ENCODE results near the gene RCAN1. TPM values are rescaled to one million over a fixed set of nuclear protein-coding genes. Genes with fewer than 3 reads are reported as not detected.

RCAN1 gene
- total RNA-seq, 1 donor from 2014 or later: 33.4 TPM

DNA sequence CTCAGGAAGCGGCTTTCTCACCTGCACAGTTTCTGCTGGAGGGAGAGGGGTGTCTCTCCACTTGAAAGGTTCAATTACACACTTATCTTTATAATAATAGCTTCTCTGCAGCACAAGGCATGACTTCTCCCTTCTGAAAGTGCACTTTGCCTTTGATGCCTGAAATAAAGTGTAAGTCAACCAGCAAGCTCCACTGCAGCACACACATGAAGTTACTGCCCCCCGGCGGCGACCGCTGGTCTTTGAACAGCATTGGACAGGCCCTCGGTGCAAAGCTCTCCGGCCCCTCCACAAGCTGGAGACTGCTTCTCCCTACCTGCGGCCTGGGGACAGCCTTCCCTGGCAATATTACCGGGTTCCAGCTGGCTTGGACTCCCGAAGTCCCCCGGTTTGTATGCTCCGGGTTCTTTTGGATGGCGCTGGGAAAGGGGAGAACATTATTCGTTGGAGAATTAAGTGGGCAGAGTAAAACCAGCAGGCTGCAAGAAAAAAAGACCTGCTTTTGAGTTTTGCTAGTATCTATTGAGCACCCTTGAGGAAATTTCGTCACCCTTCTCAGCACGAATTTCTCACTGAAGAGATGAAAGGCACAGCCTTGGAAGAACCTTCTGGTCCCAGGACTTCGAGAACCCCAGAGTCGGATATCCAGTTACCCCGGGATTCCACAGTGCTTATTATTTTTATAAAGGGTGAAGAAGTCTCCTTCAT, 11.8 kb downstream of the RCAN1 start:
- peak overlapping the region in 2 of 3 donors; percentile 24 to 40 for H3K9ac ChIP-seq (ENCODE audit: low read depth in 1 of 3, low read length in 3 of 3)
- H3K36me3 ChIP-seq (ENCODE audit: control insufficient read depth in 3 of 3, insufficient read depth in 3 of 3, low read length in 3 of 3): no peaks in the 10 kb centered on the region
- H3K9me3 ChIP-seq (ENCODE audit: control insufficient read depth in 3 of 3, low read length in 3 of 3): no peaks in the 10 kb centered on the region
- H3K4me1 ChIP-seq (ENCODE audit: control insufficient read depth in 3 of 3, insufficient read depth in 3 of 3, low read length in 3 of 3): no peaks in the 10 kb centered on the region
- no peak overlapping the region for H3K4me3 ChIP-seq (ENCODE audit: low read length in 3 of 3)
- H3K27ac ChIP-seq (ENCODE audit: low read depth, low read length): no peak overlapping the region
- H3K27me3 ChIP-seq (ENCODE audit: control insufficient read depth in 3 of 3, insufficient read depth in 3 of 3, low read length in 3 of 3): no peaks in the 10 kb centered on the region

DNA sequence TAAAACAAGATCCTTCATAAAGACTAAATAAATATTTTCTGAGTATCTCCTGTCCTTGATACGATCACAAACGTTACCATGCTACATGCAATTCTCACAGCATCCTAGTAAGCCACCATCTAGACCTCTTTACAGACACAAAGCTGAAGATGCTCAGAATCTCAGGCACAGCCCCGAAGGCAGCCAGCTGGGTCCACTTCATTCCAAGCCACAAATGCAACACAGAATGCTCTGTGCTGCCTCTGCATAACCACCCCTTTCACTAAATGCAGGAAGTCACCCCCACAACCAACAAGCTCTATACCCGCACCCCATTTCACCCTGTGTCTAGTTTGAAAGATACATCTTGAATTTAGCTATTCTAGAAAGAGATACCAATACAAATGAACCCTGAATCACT, 12.9 kb downstream of the RCAN1 start:
- no peak overlapping the region for H3K9ac ChIP-seq (ENCODE audit: low read depth in 1 of 3, low read length in 3 of 3)

DNA sequence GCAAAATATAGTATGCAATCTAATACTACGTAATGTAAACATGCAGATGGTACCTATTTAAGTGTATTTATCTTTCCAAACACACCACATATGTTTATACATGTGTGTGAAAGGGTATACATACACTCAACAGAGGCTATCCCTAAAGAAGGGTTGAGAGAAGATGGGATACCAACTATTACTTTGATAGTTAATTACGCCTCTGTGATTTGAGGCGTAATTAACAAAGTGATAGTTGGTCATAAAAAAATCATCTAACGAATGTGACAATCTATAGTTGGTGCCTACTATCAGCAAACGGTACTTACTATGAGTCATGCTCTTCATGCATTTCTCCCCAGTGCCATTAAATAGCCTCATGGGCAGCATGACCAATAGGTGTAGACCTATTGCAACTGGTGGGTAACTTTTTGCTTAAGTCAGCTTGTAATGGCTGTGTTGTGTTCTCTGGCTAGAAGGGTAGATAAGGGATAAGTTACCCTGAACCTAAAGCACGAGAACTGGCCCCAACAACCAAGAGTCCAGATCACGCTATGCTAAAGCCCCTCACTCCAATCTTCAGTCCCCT, 15.3 kb downstream of the RCAN1 start:
- Histone ChIP-seq H3K27me3 (ENCODE audit: control insufficient read depth in 3 of 3, insufficient read depth in 3 of 3, low read length in 3 of 3) (no peaks in the 10 kb centered on the region), H3K9me3 (ENCODE audit: control insufficient read depth in 3 of 3, low read length in 3 of 3) (no peaks in the 10 kb centered on the region), H3K4me1 (ENCODE audit: control insufficient read depth in 3 of 3, insufficient read depth in 3 of 3, low read length in 3 of 3) (peaks cover 3 to 4% (median 3%) of the 10 kb centered on the region in 3 donors), H3K36me3 (ENCODE audit: control insufficient read depth in 3 of 3, insufficient read depth in 3 of 3, low read length in 3 of 3) (peaks cover 0 to 2% (median 0%) of the 10 kb centered on the region in 3 donors), H3K27ac (ENCODE audit: low read depth, low read length) (no peak overlapping the region), H3K4me3 (ENCODE audit: low read length in 3 of 3) (no peak overlapping the region), H3K9ac (ENCODE audit: low read depth in 1 of 3, low read length in 3 of 3) (no peak overlapping the region)

More for the DNA sequence above, 12.9 kb downstream of the RCAN1 start:
- H3K4me1 ChIP-seq (ENCODE audit: control insufficient read depth in 3 of 3, insufficient read depth in 3 of 3, low read length in 3 of 3): no peaks in the 10 kb centered on the region
- no peaks in the 10 kb centered on the region for H3K9me3 ChIP-seq (ENCODE audit: control insufficient read depth in 3 of 3, low read length in 3 of 3)
- no peaks in the 10 kb centered on the region for H3K27me3 ChIP-seq (ENCODE audit: control insufficient read depth in 3 of 3, insufficient read depth in 3 of 3, low read length in 3 of 3)
- H3K36me3 ChIP-seq (ENCODE audit: control insufficient read depth in 3 of 3, insufficient read depth in 3 of 3, low read length in 3 of 3): peaks cover 0 to 2% (median 0%) of the 10 kb centered on the region in 3 donors
- H3K4me3 ChIP-seq (ENCODE audit: low read length in 3 of 3): no peak overlapping the region
- H3K27ac ChIP-seq (ENCODE audit: low read depth, low read length): no peak overlapping the region

DNA sequence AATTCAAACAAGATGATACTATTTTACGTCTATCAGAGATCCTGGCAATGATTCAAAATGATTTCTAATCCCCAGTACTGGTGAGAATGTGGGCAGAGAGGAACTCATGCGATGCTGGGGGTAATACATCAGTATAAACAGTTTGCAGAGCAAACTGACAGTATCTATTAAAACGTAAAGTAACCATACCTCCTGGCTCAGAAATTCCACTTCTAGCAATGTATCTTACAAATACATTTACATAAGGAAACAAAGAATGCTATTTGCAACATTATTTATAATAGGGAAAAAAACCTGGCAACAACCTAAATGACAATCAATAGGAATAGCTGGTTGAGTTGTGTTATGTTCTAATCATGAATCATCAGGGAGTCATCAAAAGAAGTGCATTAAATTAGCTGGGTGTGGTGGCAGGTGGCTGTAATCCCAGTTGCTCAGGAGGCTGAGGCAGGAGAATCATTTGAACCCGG, 15.9 kb downstream of the RCAN1 start:
- H3K27me3 ChIP-seq (ENCODE audit: control insufficient read depth in 3 of 3, insufficient read depth in 3 of 3, low read length in 3 of 3): no peaks in the 10 kb centered on the region
- H3K4me3 ChIP-seq (ENCODE audit: low read length in 3 of 3): no peak overlapping the region
- peaks cover 0 to 2% (median 0%) of the 10 kb centered on the region in 3 donors for H3K36me3 ChIP-seq (ENCODE audit: control insufficient read depth in 3 of 3, insufficient read depth in 3 of 3, low read length in 3 of 3)
- H3K9ac ChIP-seq (ENCODE audit: low read depth in 1 of 3, low read length in 3 of 3): no peak overlapping the region
- no peaks in the 10 kb centered on the region for H3K9me3 ChIP-seq (ENCODE audit: control insufficient read depth in 3 of 3, low read length in 3 of 3)
- H3K27ac ChIP-seq (ENCODE audit: low read depth, low read length): no peak overlapping the region
- H3K4me1 ChIP-seq (ENCODE audit: control insufficient read depth in 3 of 3, insufficient read depth in 3 of 3, low read length in 3 of 3): peaks cover 3 to 8% (median 4%) of the 10 kb centered on the region in 3 donors

DNA sequence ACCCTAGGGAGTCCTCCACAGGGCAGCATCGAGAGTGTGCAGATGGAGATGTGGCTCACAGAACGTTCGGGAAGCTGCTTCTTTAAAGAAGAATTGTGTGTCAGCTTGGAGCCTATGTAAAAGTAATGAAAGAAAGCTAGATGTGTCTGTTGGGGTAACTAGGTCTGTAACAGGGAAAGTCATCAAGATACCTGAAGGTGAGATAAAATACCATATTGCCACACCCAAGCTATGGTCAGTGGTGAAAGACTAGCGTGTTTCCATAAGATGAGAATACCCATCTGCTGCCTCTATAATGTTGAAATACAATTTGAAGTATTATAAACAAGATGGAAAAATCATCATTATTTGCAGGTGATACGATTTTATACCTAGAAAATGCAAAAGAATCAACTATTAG, 17.5 kb downstream of the RCAN1 start:
- H3K36me3 ChIP-seq (ENCODE audit: control insufficient read depth in 3 of 3, insufficient read depth in 3 of 3, low read length in 3 of 3): peaks cover 0 to 2% (median 0%) of the 10 kb centered on the region in 3 donors
- H3K27me3 ChIP-seq (ENCODE audit: control insufficient read depth in 3 of 3, insufficient read depth in 3 of 3, low read length in 3 of 3): no peaks in the 10 kb centered on the region
- no peak overlapping the region for H3K27ac ChIP-seq (ENCODE audit: low read depth, low read length)
- no peak overlapping the region for H3K4me3 ChIP-seq (ENCODE audit: low read length in 3 of 3)
- no peaks in the 10 kb centered on the region for H3K9me3 ChIP-seq (ENCODE audit: control insufficient read depth in 3 of 3, low read length in 3 of 3)
- H3K9ac ChIP-seq (ENCODE audit: low read depth in 1 of 3, low read length in 3 of 3): no peak overlapping the region
- H3K4me1 ChIP-seq (ENCODE audit: control insufficient read depth in 3 of 3, insufficient read depth in 3 of 3, low read length in 3 of 3): peaks cover 18 to 21% (median 19%) of the 10 kb centered on the region in 3 donors

DNA sequence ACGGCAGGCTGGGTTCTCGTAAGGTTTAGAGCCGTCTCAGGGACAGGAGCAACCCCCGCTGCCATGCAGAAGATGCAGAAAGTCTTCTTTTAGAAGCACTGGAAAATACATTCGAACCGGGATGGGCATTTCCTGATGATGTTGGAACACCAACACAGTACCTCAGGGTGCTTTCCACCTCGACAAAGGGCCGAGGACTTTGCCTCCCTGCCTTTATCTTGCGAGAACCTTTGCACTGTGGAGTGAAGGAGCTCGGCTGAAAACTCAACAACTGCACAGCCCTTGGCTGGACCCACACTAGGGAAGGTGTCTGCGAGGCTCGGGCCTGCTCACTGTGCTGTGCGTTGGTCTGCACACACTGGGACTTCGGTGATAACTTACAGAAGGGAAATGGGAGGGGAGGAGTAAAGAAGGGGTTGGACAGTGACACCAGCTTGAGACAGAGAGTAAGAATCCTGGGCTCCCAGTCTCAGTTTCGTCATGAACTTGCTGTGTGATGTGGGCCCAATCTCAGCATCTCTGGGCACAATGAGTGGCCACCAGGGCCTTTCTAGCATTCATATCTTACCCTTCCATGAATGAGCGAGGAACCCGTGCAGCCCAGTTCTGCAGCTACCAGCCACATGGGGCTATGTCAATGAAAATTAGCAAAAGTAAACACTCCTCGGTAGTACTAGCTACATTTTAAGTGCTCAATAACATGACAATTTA, 18.2 kb downstream of the RCAN1 start:
- Histone ChIP-seq H3K27ac (ENCODE audit: low read depth, low read length) (no peak overlapping the region), H3K4me3 (ENCODE audit: low read length in 3 of 3) (no peak overlapping the region), H3K4me1 (ENCODE audit: control insufficient read depth in 3 of 3, insufficient read depth in 3 of 3, low read length in 3 of 3) (peaks cover 25 to 28% (median 25%) of the 10 kb centered on the region in 3 donors)

DNA sequence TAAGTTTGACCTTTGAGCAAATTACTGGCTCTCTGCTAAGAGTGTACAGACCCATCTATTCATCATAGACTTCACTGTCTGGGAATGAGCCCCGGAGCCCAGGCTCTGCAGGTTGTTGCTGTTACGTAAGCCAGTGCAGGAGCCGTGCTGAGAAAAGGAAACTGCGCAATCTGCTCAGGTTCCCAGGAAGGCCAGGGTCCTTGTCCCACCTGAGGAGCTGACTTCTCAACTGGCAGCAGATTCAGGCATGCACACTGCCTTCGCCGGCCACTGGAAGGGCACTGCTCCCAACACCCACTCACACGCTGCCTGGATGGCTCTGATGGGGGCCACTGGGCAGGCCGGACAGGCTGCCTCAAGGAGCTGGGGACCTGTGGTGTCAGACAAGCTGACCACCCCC, 19.5 kb downstream of the RCAN1 start:
- peaks cover 0 to 2% (median 0%) of the 10 kb centered on the region in 3 donors for H3K36me3 ChIP-seq (ENCODE audit: control insufficient read depth in 3 of 3, insufficient read depth in 3 of 3, low read length in 3 of 3)
- no peak overlapping the region for H3K9ac ChIP-seq (ENCODE audit: low read depth in 1 of 3, low read length in 3 of 3)
- peaks cover 26 to 31% (median 27%) of the 10 kb centered on the region in 3 donors for H3K4me1 ChIP-seq (ENCODE audit: control insufficient read depth in 3 of 3, insufficient read depth in 3 of 3, low read length in 3 of 3)
- H3K27me3 ChIP-seq (ENCODE audit: control insufficient read depth in 3 of 3, insufficient read depth in 3 of 3, low read length in 3 of 3): no peaks in the 10 kb centered on the region
- no peak overlapping the region for H3K4me3 ChIP-seq (ENCODE audit: low read length in 3 of 3)
- H3K27ac ChIP-seq (ENCODE audit: low read depth, low read length): no peak overlapping the region
- no peaks in the 10 kb centered on the region for H3K9me3 ChIP-seq (ENCODE audit: control insufficient read depth in 3 of 3, low read length in 3 of 3)

More for the DNA sequence above, 18.2 kb downstream of the RCAN1 start:
- Histone ChIP-seq H3K9me3 (ENCODE audit: control insufficient read depth in 3 of 3, low read length in 3 of 3) (no peaks in the 10 kb centered on the region), H3K27me3 (ENCODE audit: control insufficient read depth in 3 of 3, insufficient read depth in 3 of 3, low read length in 3 of 3) (no peaks in the 10 kb centered on the region), H3K9ac (ENCODE audit: low read depth in 1 of 3, low read length in 3 of 3) (no peak overlapping the region), H3K36me3 (ENCODE audit: control insufficient read depth in 3 of 3, insufficient read depth in 3 of 3, low read length in 3 of 3) (peaks cover 0 to 2% (median 0%) of the 10 kb centered on the region in 3 donors)

DNA sequence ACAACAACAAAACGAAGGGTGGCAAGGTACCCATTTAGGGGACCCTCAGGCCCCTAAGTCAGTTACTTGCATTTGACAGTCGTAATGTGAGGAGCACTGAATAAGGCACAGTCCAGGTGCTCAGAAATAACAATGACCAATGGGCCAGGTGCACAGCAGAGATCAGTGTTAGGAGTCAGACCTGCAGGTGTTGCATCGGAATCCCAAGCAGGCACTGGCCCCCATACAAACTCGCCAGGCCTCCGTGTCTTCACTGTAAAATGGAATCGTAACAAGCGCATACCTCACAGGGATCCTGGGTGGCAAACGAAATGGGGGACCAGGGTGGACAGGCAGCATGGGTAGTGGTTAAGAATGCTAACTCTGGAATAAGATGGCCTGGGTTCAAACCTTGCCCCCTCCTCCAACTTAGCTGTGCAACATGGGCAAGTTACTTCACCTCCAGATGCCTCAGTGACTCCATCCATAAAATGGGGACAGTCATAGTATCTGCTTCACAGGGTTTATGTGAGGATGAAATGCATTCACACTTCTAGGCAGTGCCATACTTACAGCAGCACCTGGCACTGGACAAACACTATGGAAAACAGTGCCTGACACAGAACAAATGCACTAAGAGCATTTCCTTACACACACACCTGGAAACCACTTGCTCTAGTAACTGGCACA, 20.2 kb downstream of the RCAN1 start:
- Histone ChIP-seq H3K9ac (ENCODE audit: low read depth in 1 of 3, low read length in 3 of 3) (no peak overlapping the region), H3K4me1 (ENCODE audit: control insufficient read depth in 3 of 3, insufficient read depth in 3 of 3, low read length in 3 of 3) (peaks cover 26 to 31% (median 27%) of the 10 kb centered on the region in 3 donors), H3K36me3 (ENCODE audit: control insufficient read depth in 3 of 3, insufficient read depth in 3 of 3, low read length in 3 of 3) (peaks cover 0 to 2% (median 0%) of the 10 kb centered on the region in 3 donors), H3K27me3 (ENCODE audit: control insufficient read depth in 3 of 3, insufficient read depth in 3 of 3, low read length in 3 of 3) (no peaks in the 10 kb centered on the region), H3K9me3 (ENCODE audit: control insufficient read depth in 3 of 3, low read length in 3 of 3) (no peaks in the 10 kb centered on the region), H3K4me3 (ENCODE audit: low read length in 3 of 3) (no peak overlapping the region), H3K27ac (ENCODE audit: low read depth, low read length) (no peak overlapping the region)

DNA sequence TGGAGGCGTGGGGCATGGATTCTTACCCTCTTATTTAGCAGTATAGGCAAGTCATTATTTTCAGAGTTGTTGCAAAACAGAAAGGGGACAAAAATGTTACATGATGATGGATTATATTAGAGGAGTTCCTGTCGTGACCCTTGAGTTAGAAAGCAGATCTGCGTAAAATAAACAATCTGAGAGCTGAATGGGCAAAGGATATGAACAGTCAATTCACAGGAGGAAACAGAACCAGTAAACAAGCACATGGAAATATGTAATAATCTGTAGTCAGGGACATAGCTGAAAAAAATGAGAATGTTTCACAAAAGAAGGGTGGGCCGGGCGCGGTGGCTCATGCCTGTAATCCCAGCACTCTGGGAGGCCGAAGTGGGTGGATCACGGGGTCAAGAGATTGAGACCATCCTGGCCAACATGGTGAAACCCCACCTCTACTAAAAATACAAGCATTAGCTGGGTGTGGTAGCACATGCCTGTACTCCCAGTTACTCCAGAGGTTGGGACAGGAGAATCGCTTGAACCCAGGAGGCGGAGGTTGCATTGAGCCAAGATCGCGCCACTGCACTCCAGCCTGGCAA, 20.9 kb downstream of the RCAN1 start:
- Histone ChIP-seq H3K4me3 (ENCODE audit: low read length in 3 of 3) (no peak overlapping the region), H3K27me3 (ENCODE audit: control insufficient read depth in 3 of 3, insufficient read depth in 3 of 3, low read length in 3 of 3) (no peaks in the 10 kb centered on the region), H3K4me1 (ENCODE audit: control insufficient read depth in 3 of 3, insufficient read depth in 3 of 3, low read length in 3 of 3) (peaks cover 26 to 31% (median 27%) of the 10 kb centered on the region in 3 donors), H3K27ac (ENCODE audit: low read depth, low read length) (no peak overlapping the region), H3K36me3 (ENCODE audit: control insufficient read depth in 3 of 3, insufficient read depth in 3 of 3, low read length in 3 of 3) (peaks cover 0 to 2% (median 0%) of the 10 kb centered on the region in 3 donors), H3K9me3 (ENCODE audit: control insufficient read depth in 3 of 3, low read length in 3 of 3) (no peaks in the 10 kb centered on the region), H3K9ac (ENCODE audit: low read depth in 1 of 3, low read length in 3 of 3) (no peak overlapping the region)

Measured in skeletal muscle tissue (tissue), 4 donors.